Suppressor macrophage (primary cell): ENCODE measurements around the gene AP1AR.
"Not testable (repeated sequence)": the region's sequence is repeated elsewhere in the genome, so short reads cannot be mapped to it uniquely, and the experiment has no call there.

Experiments used
- DNase-seq, 4 experiments: peaks; one replicate each; pipeline ENCODE4 v3.0.0-alpha.2; 2020 to 2022

AP1AR gene

DNA sequence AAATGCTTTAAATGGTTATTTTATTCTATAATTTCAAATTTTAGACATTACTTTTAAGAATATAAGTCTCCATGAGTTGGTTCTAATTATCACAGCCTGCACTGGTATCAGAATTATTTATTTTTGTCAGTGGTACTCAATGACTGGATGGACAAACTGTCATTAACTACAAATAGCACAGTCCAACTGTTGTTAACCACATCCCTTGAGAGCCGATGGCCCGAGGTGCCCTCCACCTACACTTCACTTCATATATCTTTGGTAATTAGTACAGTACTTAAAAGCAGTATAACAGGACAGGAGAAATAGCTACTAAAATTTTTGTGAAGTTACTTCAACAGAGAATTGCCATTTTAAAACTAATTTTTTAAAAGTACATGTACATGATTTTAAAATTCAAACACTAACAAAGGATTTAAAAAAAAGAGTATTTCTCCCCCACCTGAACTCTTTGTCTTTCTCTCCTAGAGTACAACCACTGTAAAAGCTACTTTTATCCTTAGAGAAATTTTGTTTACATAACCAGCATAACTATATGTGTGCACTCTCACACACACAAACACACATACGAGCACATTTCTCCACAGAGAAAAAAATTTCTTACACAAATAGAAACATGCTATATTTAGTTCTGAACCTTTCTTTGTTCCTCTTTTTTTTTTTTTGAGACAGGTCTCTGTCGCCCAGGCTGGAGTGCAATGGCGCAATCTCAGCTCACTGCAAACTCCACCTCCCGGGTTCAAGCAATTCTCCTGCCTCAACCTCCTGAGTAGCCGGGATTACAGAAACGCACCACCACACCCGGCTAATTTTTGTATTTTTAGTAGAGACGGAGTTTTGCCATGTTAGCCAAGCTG lies 47.7 kb downstream of the AP1AR start:
- DNase-seq: peak in 3 of 4 experiments; percentile 16 to 59 (median 28)

DNA sequence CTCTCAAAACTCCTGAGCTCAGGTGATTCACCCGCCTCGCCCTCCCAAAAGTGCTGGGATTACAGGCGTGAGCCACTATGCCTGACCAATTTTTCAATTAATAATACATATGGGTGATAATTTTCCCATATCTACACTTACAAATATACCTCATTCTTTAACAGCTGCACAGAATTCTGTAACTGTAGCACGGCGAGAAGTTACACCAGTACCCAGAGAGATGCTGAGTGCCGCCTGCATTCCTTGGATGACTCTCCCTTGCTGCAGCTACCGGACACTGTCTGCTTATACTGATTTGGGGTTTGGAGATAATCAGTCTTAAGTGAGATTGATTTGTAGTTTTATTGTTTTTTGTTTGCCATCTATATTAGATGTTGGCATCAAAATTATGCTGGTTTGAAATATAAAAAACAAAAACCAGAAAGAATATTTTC lies 48.3 kb downstream of the AP1AR start:
- peak in 1 of 4 experiments; percentile 20 for DNase-seq

GRCh38 chr4:112280386-112281056 lies 48.9 kb downstream of the AP1AR start:
- peak in 3 of 4 experiments; percentile 29 to 54 (median 38) for DNase-seq

DNA sequence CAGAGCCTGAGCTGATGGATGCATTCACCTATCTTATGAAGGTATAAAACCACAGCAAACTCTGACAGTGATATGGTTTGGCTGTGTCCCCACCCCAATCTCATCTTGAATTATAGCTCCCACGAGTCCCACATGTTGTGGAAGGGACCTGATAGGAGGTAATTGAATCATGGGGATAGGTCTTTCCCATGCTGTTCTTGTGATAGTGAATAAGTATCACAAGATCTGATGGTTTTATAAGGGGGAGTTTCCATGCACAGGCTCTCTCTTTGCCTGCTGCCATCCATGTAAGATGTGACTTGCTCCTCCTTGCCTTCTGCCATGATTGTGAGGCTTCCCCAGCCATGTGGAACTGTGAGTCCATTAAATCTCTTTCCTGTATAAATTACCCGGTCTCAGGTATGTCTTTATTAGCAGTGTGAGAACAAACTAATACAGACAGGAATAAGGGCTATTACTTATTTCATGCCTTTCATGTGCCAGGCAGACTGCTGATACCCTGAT lies 50.4 kb downstream of the AP1AR start:
- DNase-seq: not testable (repeated sequence)

DNA sequence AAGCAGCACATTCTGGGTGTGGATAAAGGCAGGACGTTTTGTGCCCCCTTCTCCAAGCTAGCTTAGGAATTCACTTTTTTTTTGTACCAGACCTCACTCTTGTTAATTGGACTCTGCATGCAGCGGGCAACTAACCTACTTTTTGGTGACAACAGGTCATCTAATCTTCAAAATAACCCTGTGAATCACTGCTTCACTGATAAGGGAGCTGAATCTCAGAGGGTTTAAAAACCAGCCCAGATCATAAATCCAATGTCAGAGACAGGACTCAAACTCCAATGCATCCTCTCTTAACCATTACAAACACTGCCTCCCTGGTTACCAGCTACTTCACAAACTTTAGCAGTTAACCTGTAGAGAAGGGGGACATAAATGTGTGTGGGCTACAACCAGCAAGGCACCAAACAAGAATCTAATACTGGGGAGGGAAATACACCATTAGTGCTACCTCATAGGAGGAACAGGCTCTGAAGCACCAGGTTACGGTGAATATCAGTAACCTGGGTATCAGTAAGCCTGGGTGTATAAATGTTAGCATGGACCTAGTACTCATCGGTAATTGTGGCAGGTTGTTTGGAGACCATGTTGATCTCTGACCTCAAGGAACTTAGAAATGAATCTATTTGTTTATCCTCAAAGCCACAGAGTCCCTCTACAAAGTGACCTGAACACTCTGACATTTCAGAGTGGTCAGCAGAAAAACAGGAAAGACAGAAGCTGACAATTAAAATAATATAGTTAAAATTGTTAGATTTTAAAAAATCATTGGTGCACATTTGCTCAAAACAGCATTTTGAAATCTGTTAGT lies 51.5 kb downstream of the AP1AR start:
- DNase-seq: no peak

DNA sequence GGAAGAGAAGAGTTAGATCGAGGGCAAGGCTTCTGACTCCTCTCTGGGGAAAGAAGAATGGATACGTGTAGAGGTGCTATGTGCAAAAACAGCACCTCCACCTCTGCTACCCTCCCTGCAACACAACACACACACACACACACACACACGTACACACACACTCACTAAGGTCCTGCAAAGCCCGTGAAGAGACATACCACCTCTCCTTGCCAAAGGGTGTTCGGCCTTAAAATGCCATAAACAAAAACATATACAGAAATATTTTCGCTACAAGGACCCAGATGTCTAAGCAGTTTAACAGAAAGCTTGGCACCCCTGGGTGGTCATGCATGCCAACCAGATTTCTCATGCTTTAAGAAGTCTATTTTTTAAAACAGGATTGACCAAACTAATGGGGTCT lies 52.6 kb downstream of the AP1AR start:
- no peak for DNase-seq

DNA sequence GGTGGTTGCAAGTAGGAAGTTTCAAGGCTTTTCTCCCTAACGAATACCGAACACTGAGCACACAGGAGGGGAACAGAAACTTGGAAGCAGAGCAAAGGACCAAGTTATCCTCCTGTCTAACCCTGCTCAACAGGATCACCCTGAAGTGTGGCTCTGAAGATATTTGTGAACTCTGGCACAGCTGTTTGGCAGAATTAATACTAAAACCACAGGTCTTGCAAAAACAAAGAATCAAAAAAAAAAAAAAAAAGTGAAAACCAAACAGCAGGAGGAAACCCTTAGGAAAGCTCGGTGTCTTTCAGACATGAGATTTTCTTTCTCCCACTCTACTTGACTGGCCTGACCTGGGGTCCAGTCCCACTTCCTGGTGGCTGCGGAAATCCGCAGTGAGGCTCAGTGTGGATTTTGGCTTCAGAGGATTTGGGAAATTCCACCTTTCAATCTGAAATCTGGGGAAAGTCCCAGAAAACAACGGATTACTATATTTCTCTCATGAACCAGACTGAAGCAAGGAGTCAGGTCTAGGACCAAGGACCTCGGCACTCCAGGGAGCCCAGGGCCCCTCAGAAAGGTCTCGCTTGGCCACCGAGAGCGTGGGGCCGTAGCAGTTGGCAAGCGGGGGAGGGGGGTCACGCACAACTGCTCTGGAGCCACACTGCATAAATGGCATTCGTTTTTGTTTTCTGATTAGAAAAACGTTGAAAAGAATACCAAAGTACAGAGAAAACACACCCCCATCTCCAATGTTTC lies 53.2 kb downstream of the AP1AR start:
- DNase-seq: peak; percentile 26 to 56 (median 40)

GRCh38 chr4:112287258-112287989 lies 55.8 kb downstream of the AP1AR start:
- no peak for DNase-seq

DNA sequence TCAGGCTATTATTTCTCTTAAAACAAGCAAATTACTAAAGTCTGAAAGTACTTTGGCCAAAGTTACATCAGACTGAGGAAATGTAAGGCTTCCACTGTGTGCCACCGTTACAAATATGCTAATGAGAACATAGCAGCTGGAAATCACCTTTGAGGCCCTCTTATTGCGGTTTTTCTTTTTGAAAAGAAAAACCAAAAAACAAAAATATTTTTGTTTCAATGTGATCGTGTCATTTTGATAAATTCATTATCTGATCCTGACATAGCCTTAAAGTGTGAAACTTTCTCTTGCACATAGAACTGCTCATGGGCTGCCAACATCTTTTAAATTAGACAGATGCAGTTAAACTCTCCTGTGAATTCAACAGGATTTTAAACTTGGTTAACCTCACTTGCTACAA lies 56.9 kb downstream of the AP1AR start:
- DNase-seq: no peak

- no peak for DNase-seq
Measured at GRCh38 chr4:112289407-112290253, 58.0 kb downstream of the AP1AR start.

DNA sequence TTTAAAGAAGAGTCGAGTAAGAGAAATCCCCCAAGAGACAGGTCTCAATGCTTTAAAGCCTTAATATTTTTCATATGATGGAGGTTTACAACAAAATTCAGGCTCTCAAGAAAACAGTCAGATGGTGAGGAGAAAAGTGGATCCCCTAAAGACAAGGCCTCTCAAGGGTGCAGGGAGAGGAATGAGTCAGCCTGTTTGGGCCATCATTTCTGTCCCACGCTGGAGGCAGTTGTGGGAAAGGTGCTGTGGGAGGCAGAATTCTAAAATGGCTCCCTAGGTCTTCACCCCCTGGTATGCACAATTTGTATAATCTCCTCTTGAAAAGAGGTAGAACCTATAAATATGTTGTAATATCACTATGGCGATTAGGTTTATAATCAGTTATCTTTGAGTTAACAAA lies 58.8 kb downstream of the AP1AR start:
- peak in 1 of 4 experiments; percentile 22 for DNase-seq

DNA sequence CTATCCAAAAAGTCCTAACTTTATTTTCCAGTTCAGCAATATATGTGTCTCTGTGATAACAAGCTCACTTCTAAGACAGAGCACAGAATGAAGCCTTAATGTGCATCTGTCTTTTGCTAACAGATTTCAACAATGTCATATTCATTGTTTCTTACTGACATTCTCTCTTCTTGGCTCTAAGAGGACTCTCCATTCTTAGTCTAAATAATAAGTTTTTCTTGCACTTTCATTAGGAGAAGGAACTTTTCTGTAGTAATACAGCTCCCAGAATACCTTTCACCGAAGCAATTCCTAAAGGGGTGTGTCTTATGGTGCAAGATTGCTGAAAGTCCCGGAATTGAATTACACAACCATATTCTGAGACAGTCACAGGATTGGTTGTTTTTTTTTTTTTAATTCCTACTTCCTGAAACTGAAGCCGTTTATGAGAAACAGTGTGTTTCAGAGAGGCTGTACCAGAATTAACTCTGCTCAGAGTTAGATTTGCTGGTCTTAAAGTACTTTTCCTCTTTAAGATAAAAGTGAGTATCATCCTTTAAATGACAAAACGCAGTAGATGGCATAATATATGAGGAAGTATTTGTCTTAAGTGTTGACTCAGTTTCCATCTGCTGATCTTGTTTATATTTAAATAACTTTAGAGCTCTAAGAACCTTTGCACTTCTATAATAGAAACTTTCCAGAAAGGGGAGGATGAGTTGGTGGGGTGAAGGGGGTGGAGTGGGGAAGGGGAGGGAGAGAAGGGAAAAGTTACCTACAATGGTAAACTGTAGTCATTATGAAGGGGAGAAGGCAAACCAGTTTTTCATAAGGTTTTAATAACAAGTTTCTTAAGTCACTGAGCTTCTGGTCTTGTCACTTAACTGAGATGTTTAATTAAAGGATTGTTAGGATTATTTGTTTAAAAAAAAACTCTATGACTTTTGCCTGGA lies 65.6 kb downstream of the AP1AR start, which contains the start of gene ALPK1:
ALPK1 (plus strand) TSS at position 421 of the 932 bp plus-strand sequence.
- peak; percentile 66 to 94 (median 84) for DNase-seq

- DNase-seq: no peak
Measured at GRCh38 chr4:112299721-112300120, 68.1 kb downstream of the AP1AR start.

- DNase-seq: no peak
Measured at GRCh38 chr4:112302320-112303274, 71.0 kb downstream of the AP1AR start.

GRCh38 chr4:112305477-112305876 lies 73.9 kb downstream of the AP1AR start:
- not testable (repeated sequence) for DNase-seq

- not testable (repeated sequence) for DNase-seq
Measured at GRCh38 chr4:112309263-112309791, 77.7 kb downstream of the AP1AR start.

GRCh38 chr4:112311516-112311915 lies 79.9 kb downstream of the AP1AR start:
- DNase-seq: no peak
